IPS-NIHi7 (cell line): ENCODE results near the gene RNF144A.

Source experiments
- DNase-seq: peaks from one replicate; pipeline ENCODE4 v3.0.0; 2012; ENCODE audit warnings: mixed read lengths; ENCODE audit errors: extremely low spot score

Gene RNF144A

DNA sequence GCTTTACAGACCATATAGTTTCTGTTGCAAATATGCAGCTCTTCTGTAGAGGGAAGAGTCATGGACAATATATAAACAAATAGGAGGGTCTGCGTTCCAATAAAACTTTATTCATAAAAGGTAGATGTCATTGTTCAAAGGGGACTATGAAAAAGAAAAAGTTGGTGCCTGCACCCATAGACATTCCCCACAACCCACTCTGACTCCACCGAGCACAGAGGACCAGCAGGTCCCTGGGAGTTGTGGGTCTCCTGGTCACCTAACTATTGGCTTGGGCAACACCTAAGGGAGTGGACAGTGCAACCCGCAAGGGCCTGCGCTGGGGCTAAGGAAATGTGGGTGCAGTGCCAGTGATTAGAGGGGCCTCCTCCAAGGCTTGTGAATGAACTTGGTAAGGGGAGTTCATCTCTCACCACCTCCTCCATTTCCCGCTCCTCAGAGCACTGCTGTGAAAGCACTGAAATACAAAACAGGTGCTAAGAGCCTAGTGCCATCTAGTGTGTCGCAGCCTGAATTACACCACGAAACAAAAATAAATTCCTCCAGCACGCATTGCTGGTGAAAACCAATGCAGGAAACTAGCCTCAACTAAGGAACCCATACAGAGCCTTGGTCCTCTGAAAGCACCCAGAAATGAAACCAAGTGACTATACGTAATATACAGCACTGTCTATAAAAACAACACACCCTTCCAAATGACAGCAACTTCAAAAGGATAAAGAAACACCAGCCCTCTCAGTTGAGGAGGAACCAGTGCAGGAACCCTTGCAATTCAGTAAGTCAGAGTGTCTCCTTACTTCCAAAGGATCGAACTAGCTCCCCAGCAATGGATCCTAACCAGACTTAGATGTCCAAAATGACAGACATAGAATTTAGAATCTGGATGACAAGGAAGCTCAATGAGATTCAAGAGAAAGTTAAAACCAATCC lies 166.6 kb downstream of the RNF144A start:
- peak; percentile 58 for DNase-seq

DNA sequence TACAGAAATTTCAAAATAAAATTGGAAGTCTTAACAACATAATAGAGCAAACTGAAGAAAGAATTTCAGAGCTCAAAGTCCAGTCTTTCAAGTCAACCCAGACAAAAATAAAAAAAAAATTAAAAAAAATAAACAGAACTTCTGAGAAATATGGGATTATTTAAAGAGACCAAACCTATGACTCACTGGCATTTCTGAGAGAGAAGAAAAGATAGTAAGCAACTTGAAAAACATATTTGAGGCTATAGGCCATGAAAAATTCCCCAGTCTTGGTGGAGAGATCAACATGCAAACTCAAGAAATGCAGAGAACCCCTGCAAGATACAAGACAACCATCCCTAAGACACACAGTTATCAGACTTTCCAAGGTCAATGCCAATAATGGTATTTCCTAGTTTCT lies 167.4 kb downstream of the RNF144A start:
- DNase-seq: no peak

DNA sequence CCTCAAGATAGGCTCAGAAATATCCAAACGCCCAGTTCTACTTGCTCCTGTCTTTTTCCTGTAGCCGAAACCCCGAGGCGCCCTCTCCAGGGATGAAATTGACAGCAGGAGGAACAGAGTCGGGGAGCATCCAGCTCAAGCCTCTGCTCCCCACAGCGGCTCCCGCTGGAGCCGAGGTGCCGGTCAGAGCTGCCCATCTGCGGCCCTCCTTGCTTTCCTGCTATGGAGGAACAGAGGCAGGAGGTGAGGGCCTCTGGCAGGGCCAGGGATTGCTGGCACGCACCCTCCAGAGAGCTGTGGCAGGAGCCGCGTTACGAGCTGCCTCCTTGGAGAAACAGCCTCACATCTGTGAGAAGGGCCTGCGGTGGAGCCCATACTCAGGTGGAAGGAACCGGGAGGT lies 172.1 kb downstream of the RNF144A start:
- DNase-seq: no peak

- DNase-seq: no peak
These were observed 172.8 kb downstream of the RNF144A start for GRCh38 chr2:7089898-7090510.

GRCh38 chr2:7093376-7093775 lies 176.2 kb downstream of the RNF144A start:
- DNase-seq: no peak
